Stimulated activated CD4-positive, alpha-beta T cell treated with anti-CD3 and anti-CD28 coated beads, Interleukin-15, amount 100 ng/mL, for 24 hours (primary cell): Measurements from ENCODE around the gene RAPGEF4.
"Not testable (repeated sequence)": the region's sequence is repeated elsewhere in the genome, so short reads cannot be mapped to it uniquely, and the experiment has no call there.

Experiments
- DNase-seq: peaks from one replicate; pipeline ENCODE4 v3.0.0-alpha.2; 2020

Gene RAPGEF4

DNA sequence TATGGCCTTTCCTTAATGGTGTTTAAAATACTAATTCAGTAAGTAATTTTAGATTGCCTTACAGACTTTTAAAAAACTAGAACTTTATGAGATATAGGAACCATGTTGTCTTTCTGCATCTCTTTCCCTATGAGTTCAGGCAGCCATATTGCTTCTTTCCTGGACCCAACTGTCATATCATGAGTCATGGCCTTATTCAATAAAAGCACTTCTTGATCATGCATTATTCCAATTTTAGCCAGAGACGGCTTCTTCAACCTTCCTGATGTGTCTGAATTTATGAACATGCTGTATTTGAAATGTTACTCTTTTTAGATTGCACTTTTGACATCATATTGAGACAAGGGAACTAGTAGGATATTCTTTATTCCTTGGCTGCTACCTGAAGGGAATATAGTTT, 274.6 kb downstream of the RAPGEF4 start:
- DNase-seq = no peak

DNA sequence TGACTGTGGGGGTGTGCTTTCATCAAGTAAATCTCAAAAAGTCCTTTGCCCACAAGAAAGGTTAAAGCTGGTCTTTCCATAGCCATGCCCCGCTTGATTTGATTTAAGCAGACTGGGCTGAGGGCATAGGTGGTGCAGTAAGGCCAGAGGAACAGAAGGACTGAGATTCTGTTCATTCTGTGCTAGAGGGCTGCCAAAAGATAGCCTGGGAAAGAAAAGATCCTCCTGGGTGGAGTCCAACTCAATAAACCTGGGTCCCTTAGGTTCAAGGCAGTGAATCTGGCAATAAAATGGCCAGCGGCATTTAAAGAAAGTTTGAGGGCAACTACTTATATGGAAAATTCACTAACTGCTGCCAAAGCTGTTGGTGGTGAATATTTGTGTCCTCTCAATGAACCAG, 280.8 kb downstream of the RAPGEF4 start:
- DNase-seq = no peak

GRCh38 chr2:173017646-173018420, 282.2 kb downstream of the RAPGEF4 start:
- DNase-seq = no peak

- no peak for DNase-seq
Observed at GRCh38 chr2:173019755-173020154, 284.1 kb downstream of the RAPGEF4 start.

GRCh38 chr2:173021939-173022371, 286.3 kb downstream of the RAPGEF4 start:
- peak; percentile 5 for DNase-seq

DNA sequence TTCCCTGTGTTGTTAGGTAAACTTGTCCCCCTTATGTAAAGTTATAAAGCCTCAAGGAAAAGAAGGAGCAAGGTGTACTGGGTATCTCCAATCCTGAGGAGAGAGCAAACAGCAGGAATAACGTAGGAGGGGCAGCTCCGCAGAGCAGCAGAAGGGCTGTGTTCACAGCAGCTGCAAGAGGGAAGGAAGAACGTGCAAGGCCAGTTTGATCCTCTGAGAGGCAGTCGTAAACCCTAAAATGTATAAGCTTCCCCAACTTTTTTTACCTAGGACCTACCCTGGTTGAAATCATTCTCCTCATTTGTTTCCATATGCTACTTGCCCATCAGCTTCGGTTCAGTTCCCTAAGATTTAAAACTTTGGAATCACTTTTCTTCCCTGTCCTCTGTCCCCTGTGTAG, 288.1 kb downstream of the RAPGEF4 start:
- no peak for DNase-seq

GRCh38 chr2:173026479-173026878, 290.8 kb downstream of the RAPGEF4 start:
- DNase-seq = no peak

- peak; percentile 85 for DNase-seq
Observed at GRCh38 chr2:173027181-173028128, 291.8 kb downstream of the RAPGEF4 start.

DNA sequence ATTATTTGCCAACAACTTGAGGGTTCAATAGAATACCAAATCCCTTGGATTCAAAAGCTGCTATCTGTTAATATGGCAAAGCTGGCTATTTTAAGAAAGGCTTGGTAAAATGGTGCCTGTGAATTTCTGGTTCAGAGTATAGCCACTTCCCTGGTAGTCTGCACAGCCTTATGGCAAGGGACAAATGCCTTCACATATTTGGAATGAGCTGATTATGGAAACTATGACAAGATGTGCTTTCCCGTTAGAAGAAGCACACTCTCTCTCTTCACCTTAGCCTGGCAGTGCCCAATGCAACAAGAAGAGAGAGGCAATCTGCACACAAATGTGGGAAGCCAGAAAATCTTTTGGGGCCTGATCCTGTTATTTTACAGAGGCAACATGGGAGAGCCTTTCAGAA, 292.5 kb downstream of the RAPGEF4 start:
- no peak for DNase-seq

DNA sequence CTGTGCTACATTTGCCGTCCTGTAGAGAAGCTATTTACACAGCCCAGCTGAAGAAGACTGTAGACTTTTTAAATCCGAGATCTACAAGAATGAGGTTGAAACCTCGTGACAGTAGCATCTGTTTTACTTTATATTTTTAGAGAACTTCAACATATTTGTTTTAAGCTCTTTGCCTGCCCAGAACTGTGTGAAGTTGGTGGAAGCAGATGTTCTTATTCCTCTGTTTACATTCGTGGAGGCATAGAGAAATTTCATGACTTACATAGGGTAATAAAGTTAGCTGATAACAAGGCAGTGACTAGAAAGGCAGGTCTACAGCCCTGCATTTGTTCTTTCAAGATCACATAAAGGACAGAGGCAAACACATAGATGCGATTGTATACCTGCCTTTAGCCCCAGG, 293.0 kb downstream of the RAPGEF4 start:
- no peak for DNase-seq

GRCh38 chr2:173030561-173031490, 295.2 kb downstream of the RAPGEF4 start:
- DNase-seq = no peak

DNA sequence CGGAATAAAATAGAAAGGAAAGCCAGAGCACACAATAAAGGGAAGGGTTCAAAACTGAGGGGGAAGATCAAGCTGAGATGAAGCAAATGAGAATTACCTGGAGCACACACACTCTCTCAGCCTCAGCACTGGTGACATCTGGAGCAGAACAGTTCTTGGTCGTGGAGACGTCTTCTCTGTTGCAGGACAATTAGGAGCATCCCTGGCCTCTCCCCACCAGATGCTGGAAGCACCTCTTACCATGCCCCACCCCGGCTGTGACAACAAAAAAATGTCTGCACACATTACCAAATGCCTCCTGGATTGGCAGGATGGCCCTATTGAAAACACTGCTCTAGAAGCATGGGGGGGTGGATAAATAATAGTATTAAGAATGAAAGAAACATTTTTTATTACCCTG, 296.4 kb downstream of the RAPGEF4 start:
- no peak for DNase-seq

DNA sequence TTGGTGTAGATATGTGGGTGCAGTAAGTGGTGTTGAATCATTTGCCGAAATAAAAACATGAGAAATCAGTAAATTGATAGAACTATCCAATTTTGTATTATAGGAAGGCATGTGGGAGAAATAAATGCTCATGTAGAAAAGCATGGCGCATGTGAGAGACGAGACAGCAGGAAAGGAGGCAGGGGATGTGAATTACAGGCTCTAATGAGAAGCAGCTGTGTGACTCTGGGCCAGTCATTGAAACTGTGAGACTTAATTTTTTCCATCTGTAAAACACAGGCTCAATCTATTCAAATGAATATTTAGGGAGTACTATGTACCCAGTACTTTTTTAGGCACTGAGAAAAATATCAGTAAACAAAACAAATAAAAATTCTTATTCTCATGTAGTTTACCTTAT, 297.4 kb downstream of the RAPGEF4 start:
- DNase-seq = no peak

DNA sequence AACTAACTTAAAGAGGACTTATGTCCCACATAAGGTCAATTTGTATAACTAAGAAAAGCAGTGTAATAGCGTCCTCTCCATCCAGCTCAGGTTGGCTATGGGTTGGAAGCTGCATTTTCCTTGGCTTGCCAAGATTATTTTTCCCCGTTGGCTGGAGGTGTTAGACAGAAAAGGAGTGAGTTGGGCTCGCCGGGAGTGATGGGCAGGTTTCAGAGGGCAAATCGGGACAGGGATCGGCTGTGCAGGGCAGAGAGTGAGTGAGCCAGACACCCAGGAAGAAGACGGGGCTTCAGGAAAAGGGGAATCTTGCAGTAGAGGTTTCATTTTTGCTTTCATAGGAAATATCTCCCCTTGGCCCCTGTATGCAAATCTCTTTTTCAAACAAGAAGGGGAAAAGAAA, 298.5 kb downstream of the RAPGEF4 start:
- DNase-seq = no peak

GRCh38 chr2:173037245-173038120, 301.8 kb downstream of the RAPGEF4 start:
- no peak for DNase-seq

- not testable (repeated sequence) for DNase-seq
Observed at GRCh38 chr2:173038257-173038656, 302.6 kb downstream of the RAPGEF4 start.

GRCh38 chr2:173040729-173041128, 305.1 kb downstream of the RAPGEF4 start:
- DNase-seq = no peak

DNA sequence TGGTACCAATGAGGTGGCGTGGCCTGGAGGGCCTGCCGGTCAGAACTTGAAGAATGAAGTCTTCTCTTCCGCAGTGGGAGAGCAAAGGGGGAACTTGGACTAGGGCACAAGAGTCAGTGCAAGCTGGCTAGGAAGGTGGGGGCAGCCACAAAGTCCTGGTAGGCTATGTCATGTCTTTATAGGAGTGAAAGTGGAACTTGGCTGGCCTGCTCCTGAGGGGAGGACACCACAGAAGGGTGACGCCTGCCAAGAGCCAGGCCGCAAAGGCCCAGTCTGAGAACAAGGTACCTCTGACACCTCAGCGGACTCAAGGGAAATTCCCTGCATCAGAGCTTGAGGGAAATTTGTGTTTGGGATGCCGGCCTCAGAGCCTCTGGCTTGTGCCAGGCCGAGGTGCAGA, 307.8 kb downstream of the RAPGEF4 start:
- no peak for DNase-seq

DNA sequence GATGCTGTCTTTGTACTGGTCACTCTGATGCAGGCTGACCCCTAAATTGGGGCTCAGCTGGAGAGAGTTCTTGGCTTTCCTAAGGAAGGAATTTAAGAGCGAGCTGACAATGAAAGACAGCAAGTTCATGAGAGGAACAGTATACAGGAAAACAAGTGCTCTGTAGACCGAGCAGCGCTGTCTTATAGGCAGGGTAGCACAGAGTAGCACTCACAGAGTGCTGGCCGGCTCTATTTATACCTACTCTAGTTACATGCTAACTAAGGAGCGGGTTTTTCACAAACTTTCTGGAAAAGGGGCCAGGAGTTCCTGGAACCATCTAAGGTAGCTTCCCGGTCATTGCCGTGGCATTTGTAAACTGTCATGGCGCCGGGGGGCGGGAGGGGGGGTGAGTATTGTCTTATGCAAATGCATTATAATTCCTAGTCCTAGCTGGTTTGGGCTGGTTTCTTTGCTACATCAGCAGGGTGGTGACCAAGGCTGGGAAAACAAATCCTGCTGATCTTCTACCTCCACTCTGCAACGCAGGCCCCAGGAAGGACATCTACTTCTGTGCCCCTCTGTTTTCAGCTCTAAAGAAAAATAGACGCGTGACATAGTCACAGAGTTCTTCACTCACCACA, 308.4 kb downstream of the RAPGEF4 start:
- DNase-seq = no peak

DNA sequence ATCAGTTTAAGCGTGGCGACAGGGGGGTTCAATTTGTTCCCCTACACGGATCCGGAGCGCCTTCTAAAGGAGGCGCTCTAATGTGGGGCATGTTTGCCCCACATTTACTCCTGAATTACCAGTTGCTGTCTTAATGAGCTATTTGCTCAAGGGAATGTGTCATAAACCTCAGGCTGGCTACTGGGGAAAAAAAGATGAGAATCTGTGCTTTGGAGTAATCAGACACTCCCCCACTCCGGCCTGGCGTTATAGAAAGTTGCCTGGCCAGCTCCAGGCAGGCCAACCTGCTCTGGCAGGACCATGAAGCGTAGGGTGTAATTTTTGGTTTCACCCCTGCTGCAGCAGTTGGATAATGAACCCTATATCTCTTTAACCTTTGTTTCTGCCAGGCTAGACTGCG, 309.0 kb downstream of the RAPGEF4 start:
- DNase-seq = no peak

GRCh38 chr2:173045181-173045580, 309.5 kb downstream of the RAPGEF4 start:
- DNase-seq = no peak
